Naive thymus-derived CD8-positive, alpha-beta T cell (primary cell): Measurements from ENCODE around the gene KIAA1143. TPM values are rescaled to one million over a fixed set of nuclear protein-coding genes. Genes with fewer than 3 reads are reported as not detected.

Experiments
- ATAC-seq, 2 donors: fragments of 150-1000 bp; cut with Tn5 transposase in 1 of 2; sonication (Bioruptor Pico), chemical (Tn5 transposase) in 1 of 2; 1 replicate in 1 of 2; 2 replicates in 1 of 2; pipeline ENCODE4 v1.10.0; 2021; ENCODE audit warnings: mild to moderate bottlenecking in 2 of 2, moderate library complexity in 2 of 2
- POLR2A ChIA-PET: fragments of 350-600 bp; sonication (Branson Sonifier 250); formaldehyde crosslinking; loops from one replicate; lab custom pipeline; 2021; ENCODE audit warnings: antibody characterized with exemption; lab: Charles Lee
- DNase-seq, 10 donors: peaks; one replicate each; pipeline versions ENCODE4 v3.0.0 to v3.0.0-alpha.2; 2020 to 2022
- H3K27ac Mint-ChIP-seq, 10 donors: one replicate each; pipeline ENCODE4 v1.8.0; 2020 to 2022; ENCODE audit warnings: mild to moderate bottlenecking in 10 of 10, mixed read lengths in 10 of 10, moderate library complexity in 4 of 10, inconsistent platforms in 1 of 10
- H3K27me3 Mint-ChIP-seq, 5 donors: one replicate each; pipeline ENCODE4 v1.8.0; 2021 to 2022; ENCODE audit warnings: mixed read lengths in 5 of 5
- H3K36me3 Mint-ChIP-seq, 3 donors: one replicate each; pipeline ENCODE4 v1.8.0; 2020 to 2022; ENCODE audit warnings: mixed read lengths in 3 of 3, mild to moderate bottlenecking in 2 of 3, inconsistent platforms in 1 of 3
- H3K4me1 Mint-ChIP-seq, 4 donors: one replicate each; pipeline ENCODE4 v1.8.0; 2021 to 2022; ENCODE audit warnings: mixed read lengths in 4 of 4
- H3K4me3 Mint-ChIP-seq, 10 donors: one replicate each; pipeline ENCODE4 v1.8.0; 2020 to 2022; ENCODE audit warnings: mild to moderate bottlenecking in 10 of 10, mixed read lengths in 10 of 10, moderate library complexity in 6 of 10, inconsistent platforms in 1 of 10
- H3K9me3 Mint-ChIP-seq, 9 donors: one replicate each; pipeline ENCODE4 v1.8.0; 2020 to 2022; ENCODE audit warnings: mixed read lengths in 9 of 9, mild to moderate bottlenecking in 3 of 9, inconsistent platforms in 1 of 9, moderate library complexity in 1 of 9
- polyA plus RNA-seq, 3 donors: library from polyadenylated mRNA; unstranded; fragments of 300-500 nt; fragmentation: Illumina TruSeq; gene quantifications; one replicate each; pipeline ENCODE4 v1.2.3, GENCODE V29; 2021
- total RNA-seq, 8 experiments: library from RNA in 2 of 8; stranded (reverse) in 2 of 8; gene quantifications; one replicate each; pipeline ENCODE4 v1.2.3 and lab custom pipeline; 2021 to 2026

KIAA1143 gene
- total and polyA plus RNA-seq, 5 experiments from 2014 or later, result 24.1 to 50.0 (median 34.9) TPM

DNA sequence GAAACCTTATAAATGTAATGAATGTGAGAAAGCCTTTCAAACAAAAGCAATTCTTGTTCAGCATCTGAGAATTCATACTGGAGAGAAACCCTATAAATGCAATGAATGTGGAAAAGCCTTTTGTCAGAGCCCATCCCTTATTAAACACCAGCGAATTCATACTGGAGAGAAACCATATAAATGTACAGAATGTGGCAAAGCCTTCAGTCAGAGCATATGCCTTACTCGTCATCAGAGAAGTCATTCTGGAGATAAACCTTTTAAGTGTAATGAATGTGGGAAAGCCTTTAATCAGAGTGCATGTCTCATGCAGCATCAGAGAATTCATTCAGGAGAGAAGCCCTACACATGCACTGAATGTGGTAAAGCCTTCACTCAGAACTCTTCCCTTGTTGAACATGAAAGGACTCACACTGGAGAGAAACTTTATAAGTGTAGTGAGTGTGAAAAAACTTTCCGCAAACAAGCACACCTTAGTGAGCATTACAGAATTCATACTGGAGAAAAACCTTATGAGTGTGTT, 26.7 kb downstream of the KIAA1143 start:
- Mint-ChIP-seq H3K4me3 (peak overlapping the region in 1 of 10 donors; percentile 24), H3K27me3 (no peaks in the 10 kb centered on the region), H3K36me3 (peaks cover 41 to 77% (median 72%) of the 10 kb centered on the region in 3 donors), H3K4me1 (peaks cover 4 to 11% (median 6%) of the 10 kb centered on the region in 4 donors), H3K27ac (no peak overlapping the region), H3K9me3 (peaks cover 19 to 98% (median 58%) of the 10 kb centered on the region in 9 donors)
- DNase-seq (no peak), ATAC-seq (no peak)
- POLR2A ChIA-PET, result no interaction called here

DNA sequence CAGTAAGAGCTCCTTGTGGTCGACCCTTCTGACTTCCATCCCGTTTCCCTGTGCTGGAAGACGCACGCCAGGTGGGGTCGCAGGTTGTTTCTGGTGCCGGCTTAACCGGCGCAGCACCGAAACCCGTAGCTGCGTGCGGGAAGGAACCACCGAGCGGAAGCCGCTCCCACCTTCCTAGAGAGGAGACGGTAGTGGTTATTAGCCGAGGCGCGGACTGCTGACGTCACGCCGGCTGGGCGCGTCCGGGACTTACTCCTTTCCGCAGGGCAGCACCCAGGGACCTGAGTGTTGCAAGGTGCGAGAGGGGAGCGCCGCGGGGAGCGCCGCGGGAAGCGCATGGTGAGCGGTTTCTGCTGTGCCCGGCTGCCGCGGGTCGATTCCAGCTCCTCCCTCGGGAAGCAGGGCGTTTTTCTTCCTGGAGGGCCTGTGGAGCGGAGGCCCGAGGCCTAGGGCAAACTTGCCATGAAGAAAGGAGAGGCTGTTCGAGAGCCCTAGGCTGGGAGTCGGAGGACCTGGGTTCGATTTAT, 32.0 kb downstream of the KIAA1143 start, which contains the start of gene ZNF501:
Gene ZNF501 (plus strand): TSS at position 252 of the 527 bp plus-strand sequence. CDS start 4,787 bp downstream, outside the sequence.
- Mint-ChIP-seq H3K36me3 (peaks cover 38 to 75% (median 70%) of the 10 kb centered on the region in 3 donors), H3K9me3 (peaks cover 20 to 94% (median 58%) of the 10 kb centered on the region in 9 donors), H3K4me3 (peak within 1 kb of the TSS; percentile 85 to 98 (median 93)), H3K4me1 (peaks cover 9 to 23% (median 15%) of the 10 kb centered on the region in 4 donors), H3K27me3 (no peaks in the 10 kb centered on the region), H3K27ac (peak within 1 kb of the TSS; percentile 57 to 95 (median 86))
- DNase-seq (peak; percentile 56 to 89 (median 77)), ATAC-seq (peak; percentile 96)
- POLR2A ChIA-PET, result interaction anchor here (0.7 to 2.5 kb wide), 7 partner anchors 10 to 219 kb away, joined by 3 to 27 read pairs (median 3); partner anchors contain the start of genes KIAA1143, KIF15 and ZNF502

DNA sequence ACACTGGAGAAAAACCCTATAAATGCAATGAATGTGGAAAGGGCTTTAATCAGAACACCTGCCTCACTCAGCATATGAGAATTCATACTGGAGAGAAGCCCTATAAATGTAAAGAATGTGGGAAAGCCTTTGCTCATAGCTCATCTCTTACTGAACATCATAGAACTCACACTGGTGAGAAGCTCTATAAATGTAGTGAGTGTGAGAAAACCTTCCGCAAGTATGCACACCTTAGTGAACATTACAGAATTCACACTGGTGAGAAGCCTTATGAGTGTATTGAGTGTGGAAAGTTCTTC, 39.4 kb downstream of the KIAA1143 start:
- H3K4me3 Mint-ChIP-seq, result no peak overlapping the region

DNA sequence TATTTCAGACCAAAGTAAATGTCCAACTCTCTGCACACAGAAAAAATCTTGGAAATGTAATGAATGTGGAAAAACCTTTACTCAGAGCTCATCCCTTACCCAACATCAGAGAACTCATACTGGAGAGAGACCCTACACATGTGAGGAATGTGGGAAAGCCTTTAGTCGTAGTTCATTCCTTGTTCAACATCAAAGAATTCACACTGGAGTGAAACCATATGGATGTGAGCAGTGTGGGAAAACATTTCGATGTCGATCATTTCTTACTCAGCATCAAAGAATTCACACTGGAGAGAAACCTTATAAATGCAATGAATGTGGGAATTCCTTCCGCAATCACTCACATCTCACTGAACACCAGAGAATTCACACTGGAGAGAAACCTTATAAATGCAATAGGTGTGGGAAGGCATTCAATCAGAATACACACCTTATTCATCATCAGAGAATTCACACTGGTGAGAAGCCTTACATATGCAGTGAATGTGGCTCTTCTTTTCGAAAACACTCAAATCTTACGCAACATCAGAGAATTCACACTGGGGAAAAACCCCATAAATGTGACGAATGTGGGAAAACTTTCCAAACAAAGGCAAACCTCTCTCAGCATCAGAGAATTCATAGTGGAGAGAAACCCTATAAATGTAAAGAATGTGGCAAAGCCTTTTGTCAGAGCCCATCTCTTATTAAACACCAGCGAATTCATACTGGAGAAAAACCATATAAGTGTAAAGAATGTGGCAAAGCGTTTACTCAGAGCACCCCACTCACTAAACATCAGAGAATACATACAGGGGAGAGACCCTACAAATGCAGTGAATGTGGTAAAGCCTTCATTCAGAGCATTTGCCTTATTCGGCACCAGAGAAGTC, 40.0 kb downstream of the KIAA1143 start:
- H3K4me1 Mint-ChIP-seq, result no peaks in the 10 kb centered on the region
- peaks cover 52 to 82% (median 78%) of the 10 kb centered on the region in 3 donors for H3K36me3 Mint-ChIP-seq
- no peak overlapping the region for H3K27ac Mint-ChIP-seq
- H3K9me3 Mint-ChIP-seq, result peaks cover 12 to 96% (median 60%) of the 10 kb centered on the region in 9 donors
- POLR2A ChIA-PET, result no interaction called here
- peaks cover 0 to 3% (median 0%) of the 10 kb centered on the region in 5 donors for H3K27me3 Mint-ChIP-seq
- H3K4me3 Mint-ChIP-seq, result no peak overlapping the region
- no peak for ATAC-seq
- DNase-seq, result no peak

More for the DNA sequence above, 39.4 kb downstream of the KIAA1143 start:
- Mint-ChIP-seq H3K27me3 (peaks cover 0 to 3% (median 0%) of the 10 kb centered on the region in 5 donors), H3K4me1 (no peaks in the 10 kb centered on the region), H3K27ac (no peak overlapping the region), H3K36me3 (peaks cover 46 to 78% (median 74%) of the 10 kb centered on the region in 3 donors), H3K9me3 (peaks cover 12 to 94% (median 55%) of the 10 kb centered on the region in 9 donors)
- POLR2A ChIA-PET, result no interaction called here
- no peak for ATAC-seq
- no peak for DNase-seq

DNA sequence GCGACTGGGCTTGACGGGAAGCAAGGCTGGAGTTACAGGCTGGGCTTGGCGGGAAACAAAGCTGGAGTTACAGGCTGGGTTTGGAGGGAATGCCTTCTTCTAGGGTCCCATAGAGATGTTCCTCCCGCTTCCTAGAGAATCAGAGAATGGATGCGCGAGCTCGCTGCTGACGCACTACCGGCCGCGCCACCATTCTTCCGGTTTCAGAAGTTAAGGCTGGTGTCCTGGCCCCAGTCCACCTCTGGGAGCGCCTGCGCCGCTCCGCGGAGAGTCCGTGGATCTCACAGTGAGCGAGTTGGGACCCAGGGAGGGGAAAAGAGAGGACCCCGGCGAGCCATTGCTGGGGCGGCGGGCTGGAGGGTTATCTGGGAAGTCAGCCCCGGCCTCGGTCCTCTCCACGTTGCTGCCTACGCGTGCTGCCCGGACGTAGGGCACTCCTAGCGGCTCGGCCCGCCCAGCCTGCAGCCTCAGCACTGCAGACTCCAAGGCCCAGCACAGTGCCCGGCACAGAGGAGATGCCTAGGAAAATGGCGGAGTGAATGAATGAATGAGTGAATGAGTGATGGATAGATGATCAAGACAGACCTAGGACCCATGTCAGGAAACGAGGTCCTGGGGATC, 48.9 kb downstream of the KIAA1143 start, which contains the start of gene ZNF502:
Gene ZNF502 (plus strand): TSS at position 206 of the 621 bp plus-strand sequence. CDS start 7,602 bp downstream, outside the sequence.
- POLR2A ChIA-PET, result interaction anchor here (0.5 to 4.8 kb wide), 3 partner anchors 17 to 48 kb away, joined by 3 to 19 read pairs (median 14); partner anchors contain the start of genes KIAA1143, KIF15 and ZNF501
- Mint-ChIP-seq H3K4me3 (peak within 1 kb of the TSS; percentile 87 to 98 (median 91)), H3K27ac (peak within 1 kb of the TSS; percentile 64 to 96 (median 79)), H3K4me1 (peaks cover 6 to 22% (median 14%) of the 10 kb centered on the region in 4 donors), H3K36me3 (peaks cover 22 to 61% (median 60%) of the 10 kb centered on the region in 3 donors), H3K9me3 (peaks cover 21 to 96% (median 53%) of the 10 kb centered on the region in 9 donors), H3K27me3 (peaks cover 11 to 30% (median 16%) of the 10 kb centered on the region in 5 donors)
- DNase-seq (peak; percentile 31 to 73 (median 53)), ATAC-seq (peak; percentile 93)

Other genes with a start within 250 kb of the KIAA1143 start
- gene ZKSCAN7, start 206.4 kb downstream of the KIAA1143 start, total RNA-seq, result 10 to 100 TPM in 1 of 2 experiments, 1 to 10 TPM in 1; 6.7 to 10.5 TPM
- 1 to 10 TPM; 2.6 to 5.9 (median 5.1) TPM for gene ZKSCAN7, start 206.4 kb downstream of the KIAA1143 start, polyA plus RNA-seq
- gene ZNF660, start 176.7 kb downstream of the KIAA1143 start, total RNA-seq, result 1 to 10 TPM; 1.7 to 1.9 TPM
- under 1 TPM in 2 of 3 donors, not detected in 1; 0.28 to 0.99 TPM for gene ZNF660, start 176.7 kb downstream of the KIAA1143 start, polyA plus RNA-seq
- 10 to 100 TPM; 16.1 to 17.2 TPM for gene ZNF197, start 136.6 kb downstream of the KIAA1143 start, total RNA-seq
- gene ZNF197, start 136.6 kb downstream of the KIAA1143 start, polyA plus RNA-seq, result 1 to 10 TPM; 3.2 to 6.8 (median 4.2) TPM
- 1 to 10 TPM; 2.7 to 3.9 TPM for gene ZNF35, start 112.9 kb downstream of the KIAA1143 start, total RNA-seq
- gene ZNF35, start 112.9 kb downstream of the KIAA1143 start, polyA plus RNA-seq, result 1 to 10 TPM in 1 of 3 donors, under 1 TPM in 2; 0.41 to 1.2 (median 0.62) TPM
- gene ZNF502, start 49.0 kb downstream of the KIAA1143 start, total RNA-seq, result 1 to 10 TPM; 6.0 to 6.1 TPM
- 1 to 10 TPM; 2.3 to 3.4 (median 2.4) TPM for gene ZNF502, start 49.0 kb downstream of the KIAA1143 start, polyA plus RNA-seq
- gene ZNF501, start 32.0 kb downstream of the KIAA1143 start, total RNA-seq, result 1 to 10 TPM; 3.9 to 4.5 TPM
- 1 to 10 TPM; 1.6 to 2.3 (median 2.2) TPM for gene ZNF501, start 32.0 kb downstream of the KIAA1143 start, polyA plus RNA-seq
- under 1 TPM; 0.30 to 0.57 TPM for gene KIF15, start 175 bp upstream of the KIAA1143 start, total RNA-seq
- gene KIF15, start 175 bp upstream of the KIAA1143 start, polyA plus RNA-seq, result under 1 TPM in 1 of 3 donors, not detected in 2; 0.08 TPM
- 10 to 100 TPM; 22.8 to 25.9 TPM for gene TMEM42, start 100.3 kb upstream of the KIAA1143 start, total RNA-seq
- 10 to 100 TPM; 51.8 to 74.2 (median 51.9) TPM for gene TMEM42, start 100.3 kb upstream of the KIAA1143 start, polyA plus RNA-seq
- not detected for gene TGM4, start 113.0 kb upstream of the KIAA1143 start, total RNA-seq
- under 1 TPM in 1 of 3 donors, not detected in 2; 0.05 TPM for gene TGM4, start 113.0 kb upstream of the KIAA1143 start, polyA plus RNA-seq
- gene ZDHHC3, start 214.6 kb upstream of the KIAA1143 start, total RNA-seq, result 10 to 100 TPM; 46.6 to 48.4 TPM
- gene ZDHHC3, start 214.6 kb upstream of the KIAA1143 start, polyA plus RNA-seq, result 10 to 100 TPM; 28.0 to 35.7 (median 33.0) TPM
- gene EXOSC7, start 214.6 kb upstream of the KIAA1143 start, total RNA-seq, result 10 to 100 TPM; 46.7 to 55.4 TPM
- 10 to 100 TPM; 46.0 to 55.5 (median 49.1) TPM for gene EXOSC7, start 214.6 kb upstream of the KIAA1143 start, polyA plus RNA-seq